HepG2 (cell line): ENCODE results near the gene TMEM204. TPM values are rescaled to one million over a fixed set of nuclear protein-coding genes. Genes with fewer than 3 reads are reported as not detected.

Experiments
- ATAC-seq: fragments of 200-7000 bp; cut with Tn5 transposase; 3 replicates; pipeline ENCODE4 v1.9.1; 2020; ENCODE audit warnings: mild to moderate bottlenecking, moderate library complexity
- BruUV-seq: library from RNA; stranded (reverse); fragments of 400-500 nt; replicated peaks from 2 replicates; lab custom pipeline; 2021; lab: Mats Ljungman, UMichigan
- CTCF ChIA-PET: fragments of 300-600 bp; formaldehyde crosslinking; extraction: SDS; loops from one replicate; lab custom pipeline; 2021; ENCODE audit warnings: low total read pairs, inconsistent platforms, low intra/inter-chr PET ratio; lab: Yijun Ruan, JAX
- POLR2A ChIA-PET: fragments of 350-600 bp; sonication (Branson Sonifier 250); formaldehyde crosslinking; loops from one replicate; lab custom pipeline; 2020; ENCODE audit warnings: antibody characterized with exemption, inconsistent platforms; lab: Yijun Ruan, JAX
- DNase-seq: peaks from one replicate; pipeline ENCODE4 v3.0.0-alpha.2; 2015; ENCODE audit warnings: low spot score
- FAIRE-seq: peaks from 3 replicates; lab custom pipeline; 2011; peaks lifted over from hg19 to GRCh38; lab: Jason Lieb, UNC
- H2AFZ ChIP-seq: one replicate; pipeline ENCODE4 v1.6.1; 2011; ENCODE audit warnings: low read length, inconsistent platforms
- H3K27ac ChIP-seq: fragments of 300-600 bp; 3 replicates; pipeline ENCODE4 v1.8.0; 2011; ENCODE audit warnings: mixed run types, mild to moderate bottlenecking, mixed read lengths, low read length, inconsistent platforms; ENCODE audit not compliant: insufficient read depth; ENCODE audit errors: extremely low read length
- H3K27me3 ChIP-seq, 2 experiments: fragments of 200-600 bp in 1 of 2; 2 replicates in 1 of 2; 3 replicates in 1 of 2; pipeline versions ENCODE4 v1.6.0 to v1.8.0; 2011; ENCODE audit warnings: low read length in 2 of 2, mild to moderate bottlenecking in 2 of 2, moderate library complexity in 2 of 2, inconsistent platforms in 1 of 2; ENCODE audit not compliant: insufficient read depth in 2 of 2, control insufficient read depth in 1 of 2
- H3K36me3 ChIP-seq, 2 experiments: fragments of 200-600 bp in 1 of 2; replicated peaks in 1 of 2; 2 replicates in 1 of 2; 3 replicates in 1 of 2; pipeline versions ENCODE4 v1.5.1 to v1.8.0; 2011; ENCODE audit warnings: low read length in 2 of 2, inconsistent platforms in 1 of 2; ENCODE audit not compliant: insufficient read depth in 2 of 2, control insufficient read depth in 1 of 2
- H3K4me1 ChIP-seq: 2 replicates; pipeline ENCODE4 v1.5.1; 2012; ENCODE audit warnings: low read length, inconsistent platforms; ENCODE audit not compliant: insufficient read depth
- H3K4me2 ChIP-seq: 2 replicates; pipeline ENCODE4 v1.6.0; 2011; ENCODE audit warnings: low read depth, low read length, inconsistent platforms
- H3K4me3 ChIP-seq, 3 experiments: fragments of 200-600 bp in 1 of 3; sonication (generic), shearing (Covaris generic) in 1 of 3; replicated peaks in 1 of 3; 2 replicates each; pipeline ENCODE4 v1.5.1; 2011 to 2016; ENCODE audit warnings: low read length in 3 of 3, inconsistent platforms in 2 of 3, low read depth in 2 of 3, mild to moderate bottlenecking in 2 of 3, control low read depth in 1 of 3, mixed read lengths in 1 of 3; ENCODE audit not compliant: insufficient read depth in 1 of 3
- H3K79me2 ChIP-seq: one replicate; pipeline ENCODE4 v1.6.1; 2011; ENCODE audit warnings: low read length, inconsistent platforms; ENCODE audit not compliant: insufficient read depth
- H3K9ac ChIP-seq: 2 replicates; pipeline ENCODE4 v1.6.0; 2011; ENCODE audit warnings: mild to moderate bottlenecking, low read depth, low read length, inconsistent platforms; ENCODE audit not compliant: insufficient read depth
- H3K9me3 ChIP-seq: 2 replicates; pipeline ENCODE4 v1.5.1; 2012; ENCODE audit warnings: mild to moderate bottlenecking, low read length
- H4K20me1 ChIP-seq: 2 replicates; pipeline ENCODE4 v1.6.0; 2011; ENCODE audit warnings: inconsistent platforms, mild to moderate bottlenecking, low read length, moderate library complexity; ENCODE audit not compliant: insufficient read depth
- JUN ChIP-seq: sonication (generic); formaldehyde crosslinking; IDR thresholded peaks from 2 replicates; pipeline ENCODE4 v1.4.0; 2020; ENCODE audit warnings: mild to moderate bottlenecking, missing genetic modification reagents
- JUNB ChIP-seq: sonication (generic); formaldehyde crosslinking; IDR thresholded peaks from 2 replicates; pipeline ENCODE4 v1.8.0; 2022; ENCODE audit warnings: missing genetic modification reagents, mild to moderate bottlenecking, borderline replicate concordance
- KAT2B ChIP-seq: fragments of 150-350 bp; IDR thresholded peaks from 2 replicates; pipeline ENCODE4 v1.6.1; 2014; ENCODE audit warnings: low read depth, low read length, borderline replicate concordance
- UBTF ChIP-seq: sonication (generic); formaldehyde crosslinking; IDR thresholded peaks from 2 replicates; pipeline ENCODE4 v1.4.0; 2020; ENCODE audit warnings: mild to moderate bottlenecking, missing genetic modification reagents
- ZGPAT ChIP-seq: IDR thresholded peaks from 2 replicates; pipeline ENCODE4 v1.6.1; 2016; ENCODE audit warnings: mild to moderate bottlenecking
- ZNF281 ChIP-seq: sonication (generic); formaldehyde crosslinking; IDR thresholded peaks from 2 replicates; pipeline ENCODE4 v1.4.0; 2020; ENCODE audit warnings: missing genetic modification reagents, borderline replicate concordance
- ZNF737 ChIP-seq: sonication (generic); formaldehyde crosslinking; IDR thresholded peaks from 2 replicates; pipeline ENCODE4 v1.5.0; 2020; ENCODE audit warnings: missing genetic modification reagents, mild to moderate bottlenecking, borderline replicate concordance
- ZNF773 ChIP-seq: sonication (generic); formaldehyde crosslinking; IDR thresholded peaks from 2 replicates; pipeline ENCODE4 v1.4.0; 2020; ENCODE audit warnings: missing genetic modification reagents, borderline replicate concordance
- WGBS: methylation state at CpG from one replicate; pipeline ENCODE4 v1.1.6; 2017; ENCODE audit warnings: low lambda C conversion rate; 5-methylcytosine and 5-hydroxymethylcytosine counted together
- in situ Hi-C: cut with HindIII; loops from 2 replicates; pipeline ENCODE4 v1.10.0; 2017; ENCODE audit warnings: low pct_unique_long_range_greater_than_20kb; ENCODE audit not compliant: extremely low pct_ligation_motif_present
- intact Hi-C: fragments of 100-400 bp; cut with micrococcal nuclease; formaldehyde crosslinking; loops from one replicate; pipeline ENCODE4 v1.10.0; 2022; ENCODE audit not compliant: unreplicated experiment
- polyA plus RNA-seq, 8 experiments: library from polyadenylated mRNA; depleted of rRNA in 3 of 8; stranded (reverse) in 7 of 8; unstranded in 1 of 8; fragments of >200 nt; fragmentation: Illumina TruSeq in 4 of 8; extraction: Trizol in 4 of 8; gene quantifications; 2 replicates each; pipeline versions ENCODE4 v1.2.1 to v1.2.3, GENCODE V29; 2011 to 2016; ENCODE audit warnings: low read depth in 4 of 8, missing spikeins in 1 of 8, mixed read lengths in 1 of 8; ENCODE audit not compliant: insufficient read depth in 1 of 8
- total RNA-seq, 5 experiments: library from RNA; depleted of rRNA; stranded (reverse); fragments of >200 nt; fragmentation: Illumina TruSeq; extraction: Trizol; gene quantifications; 2 replicates each; pipeline ENCODE4 v1.2.3, GENCODE V29; 2016; ENCODE audit warnings: low read depth in 1 of 5

The TMEM204 gene
- total and polyA plus RNA-seq, 2 of the 13 experiments (the other 11 are each of a cell fraction or from before 2014, with no cell fraction given) = not detected

GRCh38 chr16:1489077-1489476, 44.4 kb upstream of the TMEM204 start:
- no peak overlapping the region for H3K9ac ChIP-seq
- H3K79me2 ChIP-seq = peaks cover 3% of the 10 kb centered on the region
- no peak for DNase-seq
- in situ Hi-C loops (no loop called here), intact Hi-C loops (no loop called here)
- 60% methylated on average over 7 of the region's 12 CpGs for WGBS
- FAIRE-seq = no peak
- no peak for TF ChIP-seq ZNF737 (CRISPR knock-in tag)
- TF ChIP-seq UBTF (CRISPR knock-in tag) = no peak
- no peak for TF ChIP-seq JUN (CRISPR knock-in tag)
- TF ChIP-seq JUNB = no peak
- TF ChIP-seq KAT2B = no peak
- no peak for TF ChIP-seq ZGPAT (CRISPR knock-in tag)
- no peak for TF ChIP-seq ZNF281 (CRISPR knock-in tag)
- no peak for TF ChIP-seq ZNF773 (CRISPR knock-in tag)
- no peak overlapping the region for H3K4me3 ChIP-seq
- H3K36me3 ChIP-seq = no peaks in the 10 kb centered on the region
- H4K20me1 ChIP-seq = no peaks in the 10 kb centered on the region
- peaks cover 29% of the 10 kb centered on the region for H3K4me1 ChIP-seq
- no peaks in the 10 kb centered on the region for H3K9me3 ChIP-seq
- CTCF ChIA-PET = no interaction called here
- ATAC-seq = no peak
- H2AFZ ChIP-seq = no peak overlapping the region
- peaks cover 3 to 38% of the 10 kb centered on the region in 2 experiments; a peak in 4 of 5 replicates for H3K27me3 ChIP-seq
- no peak overlapping the region for H3K27ac ChIP-seq
- POLR2A ChIA-PET = no interaction called here
- BruUV-seq = no TSS peak
- H3K4me2 ChIP-seq = no peak overlapping the region
